Measurements from ENCODE around the gene RRAGA. TPM values are rescaled to one million over a fixed set of nuclear protein-coding genes. Genes with fewer than 3 reads are reported as not detected.

RRAGA gene
- polyA plus RNA-seq, 2 donors = 22.5 to 73.6 TPM

DNA sequence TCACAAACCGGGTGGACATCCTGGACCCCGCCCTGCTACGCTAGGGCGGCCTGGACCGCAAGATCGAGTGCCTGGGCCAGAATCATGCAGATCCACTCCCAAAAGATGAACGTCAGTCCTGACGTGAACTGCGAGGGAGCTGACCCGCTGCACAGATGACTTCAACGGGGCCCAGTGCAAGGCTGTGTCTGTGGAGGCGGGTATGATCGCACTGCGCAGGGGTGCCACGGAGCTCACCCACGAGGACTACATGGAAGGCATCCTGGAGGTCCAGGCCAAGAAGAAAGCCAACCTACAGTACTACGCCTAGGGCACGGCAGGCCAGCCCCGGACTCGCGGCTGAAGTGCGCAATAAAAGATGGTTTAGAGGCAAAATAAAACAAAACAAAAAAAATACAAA lies 21.4 kb upstream of the RRAGA start:
- peaks cover 0 to 2% of the 10 kb centered on the region in 2 donors for H3K4me1 ChIP-seq (ENCODE audit: control insufficient read depth in 2 of 2, insufficient read depth in 2 of 2, low read length in 1 of 2)
- no peak overlapping the region for H3K4me3 ChIP-seq (ENCODE audit: low read depth in 1 of 2, low read length in 2 of 2)
- 93% methylated on average over 22 of the region's 22 CpGs for WGBS, 2 donors
- H3K36me3 ChIP-seq (ENCODE audit: control insufficient read depth in 2 of 2, insufficient read depth in 2 of 2, low read length in 1 of 2) = no peaks in the 10 kb centered on the region
- no peaks in the 10 kb centered on the region for H3K9me3 ChIP-seq (ENCODE audit: control insufficient read depth in 2 of 2, insufficient read depth in 1 of 2, low read depth in 1 of 2, low read length in 1 of 2)
- no peak overlapping the region for H3K27ac ChIP-seq (ENCODE audit: low read depth in 2 of 2, low read length in 1 of 2)
- no peaks in the 10 kb centered on the region for H3K27me3 ChIP-seq (ENCODE audit: control insufficient read depth in 1 of 2, insufficient read depth in 2 of 2, low read length in 2 of 2)

DNA sequence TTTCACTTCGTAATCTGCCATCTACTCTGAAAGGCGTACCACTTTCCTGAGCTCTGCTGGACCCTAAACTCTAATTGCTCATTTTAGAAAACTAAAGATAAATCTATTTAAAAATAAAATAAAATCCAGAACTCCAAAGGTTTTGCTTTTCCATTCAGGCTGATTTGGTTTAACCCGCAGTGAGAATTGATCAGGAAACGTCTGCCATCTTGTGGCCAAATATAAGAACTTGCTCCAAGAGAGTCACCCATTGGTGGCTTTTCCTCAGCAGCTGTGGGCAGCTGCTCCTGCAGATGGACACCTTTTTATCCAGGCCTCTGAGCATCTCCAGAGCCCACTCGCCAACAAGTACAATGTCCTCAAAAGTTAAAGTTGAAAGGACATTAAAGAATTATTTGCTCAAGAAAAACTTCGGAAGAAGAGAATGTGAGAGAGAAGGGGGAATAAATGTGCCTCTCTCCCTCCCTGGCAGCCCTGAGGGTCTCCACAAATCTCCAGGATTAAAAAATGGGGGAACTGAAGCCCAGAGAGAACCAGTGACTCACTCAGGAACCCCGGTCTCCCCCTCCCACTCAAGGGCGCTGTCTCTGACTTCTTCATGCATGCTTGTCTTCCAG lies 20.3 kb upstream of the RRAGA start:
- Histone ChIP-seq H3K9me3 (ENCODE audit: control insufficient read depth in 2 of 2, insufficient read depth in 1 of 2, low read depth in 1 of 2, low read length in 1 of 2) (no peaks in the 10 kb centered on the region), H3K36me3 (ENCODE audit: control insufficient read depth in 2 of 2, insufficient read depth in 2 of 2, low read length in 1 of 2) (no peaks in the 10 kb centered on the region), H3K27ac (ENCODE audit: low read depth in 2 of 2, low read length in 1 of 2) (no peak overlapping the region), H3K4me3 (ENCODE audit: low read depth in 1 of 2, low read length in 2 of 2) (no peak overlapping the region), H3K27me3 (ENCODE audit: control insufficient read depth in 1 of 2, insufficient read depth in 2 of 2, low read length in 2 of 2) (no peaks in the 10 kb centered on the region), H3K4me1 (ENCODE audit: control insufficient read depth in 2 of 2, insufficient read depth in 2 of 2, low read length in 1 of 2) (peaks cover 0 to 2% of the 10 kb centered on the region in 2 donors)
- 25 to 27% methylated on average over 8 of the region's 8 CpGs for WGBS, 2 donors

DNA sequence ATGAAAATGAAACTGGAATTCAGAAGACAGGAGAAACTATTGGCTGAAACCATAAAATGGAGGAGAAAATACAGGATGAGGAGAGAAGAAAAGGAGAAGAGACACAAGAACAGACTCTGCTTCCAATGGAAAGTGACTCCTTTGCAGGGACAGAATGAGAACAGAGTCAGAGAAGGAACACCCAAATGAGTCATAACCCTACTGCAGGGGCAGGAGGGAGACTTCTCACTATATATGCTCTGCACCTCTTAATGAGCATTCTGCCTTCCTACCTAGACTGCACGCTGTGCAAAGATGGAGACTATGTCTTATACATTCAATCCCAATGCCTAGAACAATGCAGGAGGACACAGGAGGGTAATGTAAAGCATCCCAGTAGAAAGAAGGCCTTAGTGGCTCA lies 18.3 kb upstream of the RRAGA start:
- no peak overlapping the region for H3K4me3 ChIP-seq (ENCODE audit: low read depth in 1 of 2, low read length in 2 of 2)
- WGBS, 2 donors = 84 to 94% methylated on average over 1 of the region's 1 CpG

DNA sequence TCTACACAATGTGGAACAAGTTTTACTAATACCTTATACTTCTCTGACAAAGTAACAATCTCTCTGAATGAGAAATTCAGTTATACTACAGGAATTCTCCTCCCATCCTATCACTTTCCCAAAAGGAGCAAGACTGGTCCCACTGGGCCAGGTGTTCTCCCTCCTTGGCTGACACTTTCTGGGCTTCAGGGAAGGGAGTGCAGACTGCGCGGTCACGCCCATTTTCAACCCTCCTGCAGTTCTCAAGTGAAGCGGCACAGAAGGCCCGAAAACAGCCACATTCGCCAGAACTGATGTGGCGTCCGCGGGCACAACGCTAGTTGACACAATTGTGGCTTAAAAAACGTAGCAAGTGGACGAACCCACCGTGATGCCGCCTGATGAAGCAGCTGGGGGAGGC lies 16.8 kb upstream of the RRAGA start:
- no peak overlapping the region for H3K27ac ChIP-seq (ENCODE audit: low read depth in 2 of 2, low read length in 1 of 2)
- H3K4me3 ChIP-seq (ENCODE audit: low read depth in 1 of 2, low read length in 2 of 2) = no peak overlapping the region
- WGBS, 2 donors = 55 to 74% methylated on average over 14 of the region's 14 CpGs
- peaks cover 0 to 2% of the 10 kb centered on the region in 2 donors for H3K4me1 ChIP-seq (ENCODE audit: control insufficient read depth in 2 of 2, insufficient read depth in 2 of 2, low read length in 1 of 2)
- no peaks in the 10 kb centered on the region for H3K9me3 ChIP-seq (ENCODE audit: control insufficient read depth in 2 of 2, insufficient read depth in 1 of 2, low read depth in 1 of 2, low read length in 1 of 2)
- no peaks in the 10 kb centered on the region for H3K27me3 ChIP-seq (ENCODE audit: control insufficient read depth in 1 of 2, insufficient read depth in 2 of 2, low read length in 2 of 2)
- H3K36me3 ChIP-seq (ENCODE audit: control insufficient read depth in 2 of 2, insufficient read depth in 2 of 2, low read length in 1 of 2) = no peaks in the 10 kb centered on the region

More for the DNA sequence above, 18.3 kb upstream of the RRAGA start:
- Histone ChIP-seq H3K27ac (ENCODE audit: low read depth in 2 of 2, low read length in 1 of 2) (no peak overlapping the region), H3K9me3 (ENCODE audit: control insufficient read depth in 2 of 2, insufficient read depth in 1 of 2, low read depth in 1 of 2, low read length in 1 of 2) (no peaks in the 10 kb centered on the region), H3K4me1 (ENCODE audit: control insufficient read depth in 2 of 2, insufficient read depth in 2 of 2, low read length in 1 of 2) (peaks cover 0 to 2% of the 10 kb centered on the region in 2 donors), H3K36me3 (ENCODE audit: control insufficient read depth in 2 of 2, insufficient read depth in 2 of 2, low read length in 1 of 2) (no peaks in the 10 kb centered on the region), H3K27me3 (ENCODE audit: control insufficient read depth in 1 of 2, insufficient read depth in 2 of 2, low read length in 2 of 2) (no peaks in the 10 kb centered on the region)

DNA sequence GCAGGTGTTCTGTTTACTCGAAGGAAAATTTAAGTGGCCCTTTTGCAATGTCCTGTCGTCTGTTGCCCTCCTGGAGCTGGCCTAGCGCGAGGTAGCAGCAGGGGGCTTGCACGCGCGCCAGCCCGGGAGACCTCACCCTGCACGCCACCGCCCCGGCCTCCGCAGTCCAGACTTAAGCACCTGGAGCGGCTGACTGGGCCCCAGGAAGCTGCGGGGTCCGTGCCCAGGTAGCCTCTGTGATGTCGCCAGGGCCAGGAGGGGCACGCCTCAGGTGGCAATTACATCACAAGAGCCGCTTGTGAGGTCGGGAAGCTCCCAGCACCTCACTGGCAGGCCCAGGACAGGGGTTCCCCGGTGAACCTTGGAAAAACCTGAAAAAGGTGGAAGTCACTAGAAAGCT lies 16.2 kb upstream of the RRAGA start, which contains the start of gene SAXO1:
Gene SAXO1 (minus strand): TSS at position 195 of the 400 bp plus-strand sequence. CDS start 301 bp downstream, outside the sequence.
- 83% methylated on average over 19 to 20 of the region's 20 CpGs for WGBS, 2 donors
- Histone ChIP-seq H3K27me3 (ENCODE audit: control insufficient read depth in 1 of 2, insufficient read depth in 2 of 2, low read length in 2 of 2) (no peaks in the 10 kb centered on the region), H3K36me3 (ENCODE audit: control insufficient read depth in 2 of 2, insufficient read depth in 2 of 2, low read length in 1 of 2) (no peaks in the 10 kb centered on the region), H3K27ac (ENCODE audit: low read depth in 2 of 2, low read length in 1 of 2) (no peak within 1 kb of the TSS), H3K4me3 (ENCODE audit: low read depth in 1 of 2, low read length in 2 of 2) (no peak within 1 kb of the TSS), H3K9me3 (ENCODE audit: control insufficient read depth in 2 of 2, insufficient read depth in 1 of 2, low read depth in 1 of 2, low read length in 1 of 2) (no peaks in the 10 kb centered on the region), H3K4me1 (ENCODE audit: control insufficient read depth in 2 of 2, insufficient read depth in 2 of 2, low read length in 1 of 2) (peaks cover 0 to 2% of the 10 kb centered on the region in 2 donors)

DNA sequence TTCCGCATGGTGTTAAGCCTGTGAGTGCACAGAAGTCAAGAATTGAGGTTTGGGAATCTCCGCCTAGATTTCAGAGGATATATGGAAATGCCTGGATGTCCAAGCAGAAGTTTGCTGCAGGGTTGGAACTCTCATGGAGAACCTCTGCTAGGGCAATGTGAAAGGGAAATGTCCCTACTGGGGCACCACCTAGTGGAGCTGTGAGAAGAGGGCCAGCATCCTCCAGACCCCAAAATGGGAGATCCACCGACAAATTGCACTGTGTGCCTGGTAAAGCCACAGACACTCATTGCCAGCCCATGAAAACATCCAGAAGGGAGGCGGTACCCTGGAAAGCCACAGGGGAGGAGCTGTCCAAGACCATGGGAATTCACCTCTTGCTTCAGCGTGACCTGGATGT lies 12.6 kb upstream of the RRAGA start:
- 96% methylated on average over 5 of the region's 5 CpGs for WGBS, 2 donors
- no peaks in the 10 kb centered on the region for H3K9me3 ChIP-seq (ENCODE audit: control insufficient read depth in 2 of 2, insufficient read depth in 1 of 2, low read depth in 1 of 2, low read length in 1 of 2)
- H3K4me1 ChIP-seq (ENCODE audit: control insufficient read depth in 2 of 2, insufficient read depth in 2 of 2, low read length in 1 of 2) = no peaks in the 10 kb centered on the region
- H3K27ac ChIP-seq (ENCODE audit: low read depth in 2 of 2, low read length in 1 of 2) = no peak overlapping the region
- no peaks in the 10 kb centered on the region for H3K36me3 ChIP-seq (ENCODE audit: control insufficient read depth in 2 of 2, insufficient read depth in 2 of 2, low read length in 1 of 2)
- H3K27me3 ChIP-seq (ENCODE audit: control insufficient read depth in 1 of 2, insufficient read depth in 2 of 2, low read length in 2 of 2) = no peaks in the 10 kb centered on the region
- H3K4me3 ChIP-seq (ENCODE audit: low read depth in 1 of 2, low read length in 2 of 2) = no peak overlapping the region

DNA sequence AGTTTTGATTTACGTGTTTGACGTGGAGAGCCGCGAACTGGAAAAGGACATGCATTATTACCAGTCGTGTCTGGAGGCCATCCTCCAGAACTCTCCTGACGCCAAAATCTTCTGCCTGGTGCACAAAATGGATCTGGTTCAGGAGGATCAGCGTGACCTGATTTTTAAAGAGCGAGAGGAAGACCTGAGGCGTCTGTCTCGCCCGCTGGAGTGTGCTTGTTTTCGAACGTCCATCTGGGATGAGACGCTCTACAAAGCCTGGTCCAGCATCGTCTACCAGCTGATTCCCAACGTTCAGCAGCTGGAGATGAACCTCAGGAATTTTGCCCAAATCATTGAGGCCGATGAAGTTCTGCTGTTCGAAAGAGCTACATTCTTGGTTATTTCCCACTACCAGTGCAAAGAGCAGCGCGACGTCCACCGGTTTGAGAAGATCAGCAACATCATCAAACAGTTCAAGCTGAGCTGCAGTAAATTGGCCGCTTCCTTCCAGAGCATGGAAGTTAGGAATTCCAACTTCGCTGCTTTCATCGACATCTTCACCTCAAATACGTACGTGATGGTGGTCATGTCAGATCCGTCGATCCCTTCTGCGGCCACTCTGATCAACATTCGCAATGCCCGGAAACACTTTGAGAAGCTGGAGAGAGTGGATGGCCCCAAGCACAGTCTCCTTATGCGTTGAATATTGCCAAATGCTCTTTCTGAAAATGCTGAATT lies 850 bp downstream of the RRAGA start:
- Histone ChIP-seq H3K4me3 (ENCODE audit: low read depth in 1 of 2, low read length in 2 of 2) (peak overlapping the region; percentile 90 to 91), H3K36me3 (ENCODE audit: control insufficient read depth in 2 of 2, insufficient read depth in 2 of 2, low read length in 1 of 2) (no peaks in the 10 kb centered on the region), H3K9me3 (ENCODE audit: control insufficient read depth in 2 of 2, insufficient read depth in 1 of 2, low read depth in 1 of 2, low read length in 1 of 2) (no peaks in the 10 kb centered on the region), H3K27me3 (ENCODE audit: control insufficient read depth in 1 of 2, insufficient read depth in 2 of 2, low read length in 2 of 2) (no peaks in the 10 kb centered on the region), H3K4me1 (ENCODE audit: control insufficient read depth in 2 of 2, insufficient read depth in 2 of 2, low read length in 1 of 2) (peaks cover 0 to 4% of the 10 kb centered on the region in 2 donors), H3K27ac (ENCODE audit: low read depth in 2 of 2, low read length in 1 of 2) (peak overlapping the region; percentile 98 to 99)
- WGBS, 2 donors = 4 to 5% methylated on average over 33 of the region's 33 CpGs

DNA sequence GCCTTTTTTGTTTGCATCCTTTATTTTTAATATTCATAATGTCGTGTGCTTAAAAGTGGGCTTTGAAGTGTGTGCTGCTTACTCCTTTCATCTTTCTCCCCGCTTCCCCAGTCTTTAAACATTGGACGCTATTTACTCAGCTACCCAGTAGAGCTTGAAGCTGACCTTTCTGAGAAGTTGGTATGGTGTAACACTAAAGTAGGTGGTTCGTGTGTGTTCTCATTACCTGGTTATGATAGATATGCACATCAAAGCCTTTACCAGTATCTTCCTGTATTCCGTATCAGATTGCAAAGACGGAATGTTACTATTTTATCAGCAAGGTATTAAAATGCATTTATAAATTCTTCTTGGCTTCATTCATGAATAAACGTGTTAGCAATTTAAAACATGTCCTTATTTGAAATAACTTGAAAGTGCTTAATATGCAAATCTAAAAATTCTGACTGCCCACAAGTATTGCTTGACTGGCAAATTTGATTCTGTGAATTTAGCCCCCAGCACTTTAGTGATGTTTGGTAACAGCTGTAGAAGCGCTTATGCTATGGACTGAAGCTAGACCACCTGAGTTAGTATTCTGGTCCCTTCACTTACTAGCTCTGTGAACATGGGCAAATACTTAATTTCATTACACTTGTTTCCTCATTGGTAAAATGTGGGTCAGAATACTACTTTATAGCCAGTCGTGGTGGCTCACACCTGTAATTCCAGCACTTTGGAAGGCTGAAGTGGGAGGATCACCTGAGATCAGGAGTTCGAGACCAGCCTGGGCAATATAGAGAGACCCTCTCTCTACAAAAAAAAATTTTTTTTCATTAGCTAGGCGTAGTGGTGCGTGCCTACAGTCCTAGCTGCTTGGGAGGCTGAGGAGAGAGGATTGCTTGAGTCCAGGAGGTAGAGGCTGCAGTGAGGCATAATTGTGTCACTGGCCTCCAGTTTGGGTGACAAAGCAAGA lies 1.7 kb downstream of the RRAGA start:
- Histone ChIP-seq H3K27ac (ENCODE audit: low read depth in 2 of 2, low read length in 1 of 2) (peak overlapping the region in 1 of 2 donors; percentile 98), H3K36me3 (ENCODE audit: control insufficient read depth in 2 of 2, insufficient read depth in 2 of 2, low read length in 1 of 2) (no peaks in the 10 kb centered on the region), H3K9me3 (ENCODE audit: control insufficient read depth in 2 of 2, insufficient read depth in 1 of 2, low read depth in 1 of 2, low read length in 1 of 2) (no peaks in the 10 kb centered on the region), H3K4me1 (ENCODE audit: control insufficient read depth in 2 of 2, insufficient read depth in 2 of 2, low read length in 1 of 2) (peaks cover 0 to 4% of the 10 kb centered on the region in 2 donors), H3K4me3 (ENCODE audit: low read depth in 1 of 2, low read length in 2 of 2) (peak overlapping the region; percentile 90 to 91), H3K27me3 (ENCODE audit: control insufficient read depth in 1 of 2, insufficient read depth in 2 of 2, low read length in 2 of 2) (no peaks in the 10 kb centered on the region)
- whole genome bisulfite sequencing, 2 donors = 52% methylated on average over 12 of the region's 12 CpGs

DNA sequence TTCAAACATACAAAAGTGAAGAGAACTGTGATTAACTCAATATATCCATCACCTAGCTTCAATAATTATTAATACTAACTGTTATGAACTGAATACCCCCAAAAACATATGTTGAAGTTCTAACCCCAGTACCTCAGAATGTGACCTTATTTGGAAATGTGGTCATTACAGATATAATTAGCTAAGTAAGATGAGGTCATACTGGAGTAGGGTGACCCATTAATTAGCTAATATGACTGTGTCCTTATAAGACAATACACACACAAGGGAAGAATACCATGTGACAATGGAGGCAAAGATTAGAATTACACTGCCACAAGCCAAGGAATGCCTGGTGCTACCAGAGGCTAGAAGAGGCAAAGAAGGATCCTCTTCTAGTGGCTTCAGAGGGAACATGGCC lies 7.8 kb downstream of the RRAGA start:
- no peaks in the 10 kb centered on the region for H3K4me1 ChIP-seq (ENCODE audit: control insufficient read depth in 2 of 2, insufficient read depth in 2 of 2, low read length in 1 of 2)
- no peaks in the 10 kb centered on the region for H3K27me3 ChIP-seq (ENCODE audit: control insufficient read depth in 1 of 2, insufficient read depth in 2 of 2, low read length in 2 of 2)
- no peak overlapping the region for H3K4me3 ChIP-seq (ENCODE audit: low read depth in 1 of 2, low read length in 2 of 2)
- no peaks in the 10 kb centered on the region for H3K9me3 ChIP-seq (ENCODE audit: control insufficient read depth in 2 of 2, insufficient read depth in 1 of 2, low read depth in 1 of 2, low read length in 1 of 2)
- no peaks in the 10 kb centered on the region for H3K36me3 ChIP-seq (ENCODE audit: control insufficient read depth in 2 of 2, insufficient read depth in 2 of 2, low read length in 1 of 2)
- no peak overlapping the region for H3K27ac ChIP-seq (ENCODE audit: low read depth in 2 of 2, low read length in 1 of 2)

All from esophagus (tissue), 2 donors.